CD8-positive, alpha-beta memory T cell (primary cell): ENCODE measurements around the gene ZNF764. TPM values are rescaled to one million over a fixed set of nuclear protein-coding genes. Genes with fewer than 3 reads are reported as not detected.
"Not testable (repeated sequence)": the region's sequence is repeated elsewhere in the genome, so short reads cannot be mapped to it uniquely, and the experiment has no call there.

Experiments used
- CTCF ChIA-PET: fragments of 350-600 bp; sonication (Branson Sonifier 250); formaldehyde crosslinking; loops from one replicate; lab custom pipeline; 2021; ENCODE audit warnings: antibody characterized with exemption; lab: Charles Lee
- POLR2A ChIA-PET: fragments of 350-600 bp; sonication (Branson Sonifier 250); formaldehyde crosslinking; loops from one replicate; lab custom pipeline; 2021; ENCODE audit warnings: antibody characterized with exemption; lab: Charles Lee
- DNase-seq, 5 donors: peaks; one replicate each; pipeline versions ENCODE4 v3.0.0 to v3.0.0-alpha.2; 2020 to 2022; ENCODE audit warnings: mixed read lengths in 1 of 5
- H3K27ac ChIP-seq: one replicate; pipeline ENCODE4 v1.7.0; 2013; ENCODE audit warnings: low read depth, mild to moderate bottlenecking, low read length, moderate library complexity
- H3K27me3 ChIP-seq: 2 replicates; pipeline ENCODE4 v1.7.0; 2013; ENCODE audit warnings: low read length, mild to moderate bottlenecking; ENCODE audit not compliant: insufficient read depth, poor library complexity, severe bottlenecking
- H3K36me3 ChIP-seq: 2 replicates; pipeline ENCODE4 v1.7.0; 2013; ENCODE audit warnings: mild to moderate bottlenecking, low read length, moderate library complexity; ENCODE audit not compliant: insufficient read depth
- H3K4me1 ChIP-seq: 2 replicates; pipeline ENCODE4 v1.7.0; 2013; ENCODE audit warnings: mild to moderate bottlenecking, low read length, moderate library complexity; ENCODE audit not compliant: insufficient read depth
- H3K4me3 ChIP-seq: 2 replicates; pipeline ENCODE4 v1.7.0; 2013; ENCODE audit warnings: mild to moderate bottlenecking, low read length
- H3K9me3 ChIP-seq: 2 replicates; pipeline ENCODE4 v1.7.0; 2013; ENCODE audit warnings: mild to moderate bottlenecking, low read length
- H3K27ac Mint-ChIP-seq, 8 donors: one replicate each; pipeline ENCODE4 v1.8.0; 2020 to 2021; ENCODE audit warnings: mixed read lengths in 8 of 8, mild to moderate bottlenecking in 6 of 8, inconsistent platforms in 3 of 8, moderate library complexity in 3 of 8
- H3K27me3 Mint-ChIP-seq, 2 donors: one replicate each; pipeline ENCODE4 v1.8.0; 2020 to 2021; ENCODE audit warnings: mixed read lengths in 2 of 2, mild to moderate bottlenecking in 1 of 2, moderate library complexity in 1 of 2
- H3K36me3 Mint-ChIP-seq, 3 donors: one replicate each; pipeline ENCODE4 v1.8.0; 2020 to 2021; ENCODE audit warnings: mixed read lengths in 3 of 3, inconsistent platforms in 1 of 3, mild to moderate bottlenecking in 1 of 3
- H3K4me1 Mint-ChIP-seq, 3 donors: one replicate each; pipeline ENCODE4 v1.8.0; 2020 to 2021; ENCODE audit warnings: mixed read lengths in 3 of 3, inconsistent platforms in 1 of 3, mild to moderate bottlenecking in 1 of 3
- H3K4me3 Mint-ChIP-seq, 7 donors: one replicate each; pipeline ENCODE4 v1.8.0; 2020 to 2021; ENCODE audit warnings: mixed read lengths in 7 of 7, mild to moderate bottlenecking in 6 of 7, moderate library complexity in 4 of 7, inconsistent platforms in 2 of 7
- H3K9me3 Mint-ChIP-seq, 5 donors: one replicate each; pipeline ENCODE4 v1.8.0; 2020 to 2022; ENCODE audit warnings: mixed read lengths in 5 of 5, mild to moderate bottlenecking in 3 of 5, moderate library complexity in 2 of 5, inconsistent platforms in 1 of 5
- polyA plus RNA-seq: library from polyadenylated mRNA; unstranded; fragments of 300-500 nt; fragmentation: Illumina TruSeq; gene quantifications from one replicate; pipeline ENCODE4 v1.2.3, GENCODE V29; 2021
- total RNA-seq, 2 experiments: library from RNA; stranded (reverse); gene quantifications; one replicate each; pipeline ENCODE4 v1.2.3, GENCODE V29; 2021

ZNF764 gene
- total and polyA plus RNA-seq, 3 experiments from 2014 or later: 8.9 to 15.7 (median 15.1) TPM

DNA sequence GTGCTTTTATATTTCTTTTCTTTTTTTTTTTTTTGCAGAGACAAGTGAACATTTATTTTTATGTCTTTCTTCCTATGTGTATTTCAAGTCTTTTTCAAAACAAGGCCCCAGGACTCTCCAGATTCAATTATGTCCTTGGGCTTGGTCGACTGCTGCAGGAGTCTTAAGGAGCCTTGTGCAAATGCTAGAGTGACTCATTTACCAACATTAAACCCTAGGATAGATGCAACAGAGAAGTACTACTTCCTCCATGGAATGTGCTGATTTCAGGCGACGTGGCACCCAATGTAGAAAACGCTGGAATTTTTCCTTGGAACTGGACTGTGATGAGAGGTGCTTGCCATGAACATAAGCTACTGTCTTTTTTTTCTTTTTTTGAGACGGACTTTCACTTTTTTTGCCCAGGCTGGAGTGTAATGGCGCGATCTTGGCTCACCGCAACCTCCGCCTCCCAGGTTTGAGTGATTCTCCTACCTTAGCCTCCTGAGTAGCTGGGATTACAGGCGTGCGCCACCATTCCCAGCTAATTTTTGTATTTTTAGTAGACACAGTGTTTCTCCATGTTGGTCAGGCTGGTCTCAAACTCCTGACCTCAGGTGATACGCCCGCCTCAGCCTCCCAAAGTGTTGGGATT, 21.7 kb downstream of the ZNF764 start:
- not testable (repeated sequence) for H3K27me3 Mint-ChIP-seq, H3K4me3 ChIP-seq, H3K9me3 Mint-ChIP-seq, DNase-seq, H3K36me3 ChIP-seq, H3K9me3 ChIP-seq, H3K27me3 ChIP-seq
- H3K4me1 ChIP-seq: peaks cover 20% of the 10 kb centered on the region
- Mint-ChIP-seq H3K36me3 (peaks cover 0 to 30% (median 0%) of the 10 kb centered on the region in 3 donors), H3K4me1 (peaks cover 18 to 39% (median 25%) of the 10 kb centered on the region in 3 donors), H3K27ac (peak overlapping the region; percentile 92 to 99 (median 98)), H3K4me3 (peak overlapping the region; percentile 25 to 98 (median 91))
- H3K27ac ChIP-seq: peak overlapping the region; percentile 91
- CTCF ChIA-PET: interaction anchor here (0.8 to 6.2 kb wide), 19 partner anchors 9 to 450 kb away, joined by 3 to 69 read pairs (median 7); partner anchors contain the start of genes DCTPP1, FBRS, ZNF688 and ZNF689
- POLR2A ChIA-PET: interaction anchor here (1.3 to 4.3 kb wide), 4 partner anchors 15 to 74 kb away, joined by 3 to 71 read pairs (median 27); partner anchors contain the start of genes ZNF688 and ZNF764

GRCh38 chr16:30535777-30536190, 22.4 kb downstream of the ZNF764 start:
- Mint-ChIP-seq H3K4me1 (peaks cover 18 to 39% (median 25%) of the 10 kb centered on the region in 3 donors), H3K36me3 (peaks cover 0 to 37% (median 0%) of the 10 kb centered on the region in 3 donors), H3K9me3 (no peaks in the 10 kb centered on the region), H3K27ac (peak overlapping the region; percentile 92 to 99 (median 98)), H3K27me3 (no peaks in the 10 kb centered on the region), H3K4me3 (peak overlapping the region; percentile 89 to 98 (median 92))
- Histone ChIP-seq H3K27me3 (no peaks in the 10 kb centered on the region), H3K9me3 (no peaks in the 10 kb centered on the region), H3K27ac (peak overlapping the region; percentile 91), H3K4me3 (peak overlapping the region; percentile 98), H3K36me3 (peaks cover 4% of the 10 kb centered on the region), H3K4me1 (peaks cover 20% of the 10 kb centered on the region)
- DNase-seq: peak; percentile 34 to 75 (median 41)
- ChIA-PET CTCF (interaction anchor here (0.6 to 6.2 kb wide), 31 partner anchors 9 to 449 kb away, joined by 3 to 69 read pairs (median 5); partner anchors contain the start of genes DCTPP1, FBRS, ZNF688 and ZNF689), POLR2A (interaction anchor here (0.5 to 4.3 kb wide), 14 partner anchors 9 to 165 kb away, joined by 3 to 71 read pairs (median 6); partner anchors contain the start of genes DCTPP1, FBRS, PRR14 and TBC1D10B)

GRCh38 chr16:30535106-30535776, 22.9 kb downstream of the ZNF764 start:
- Histone ChIP-seq H3K27me3 (no peaks in the 10 kb centered on the region), H3K4me1 (peaks cover 20% of the 10 kb centered on the region), H3K36me3 (peaks cover 4% of the 10 kb centered on the region), H3K4me3 (peak overlapping the region; percentile 98), H3K9me3 (no peaks in the 10 kb centered on the region), H3K27ac (peak overlapping the region; percentile 91)
- Mint-ChIP-seq H3K27ac (peak overlapping the region; percentile 92 to 99 (median 98)), H3K9me3 (no peaks in the 10 kb centered on the region), H3K4me3 (peak overlapping the region; percentile 89 to 98 (median 92)), H3K27me3 (no peaks in the 10 kb centered on the region), H3K36me3 (peaks cover 0 to 40% (median 0%) of the 10 kb centered on the region in 3 donors), H3K4me1 (peaks cover 18 to 39% (median 25%) of the 10 kb centered on the region in 3 donors)
- DNase-seq: peak in 1 of 5 donors; percentile 12
- ChIA-PET POLR2A (interaction anchor here (0.5 to 4.3 kb wide), 18 partner anchors 8 to 165 kb away, joined by 3 to 71 read pairs (median 5); partner anchors contain the start of genes DCTPP1, FBRS, PRR14 and TBC1D10B), CTCF (interaction anchor here (0.6 to 6.2 kb wide), 33 partner anchors 8 to 448 kb away, joined by 3 to 69 read pairs (median 5); partner anchors contain the start of genes DCTPP1, FBRS, ZNF688 and ZNF689)

- Histone ChIP-seq H3K4me1 (peaks cover 20% of the 10 kb centered on the region), H3K27ac (peak within 1 kb of the TSS; percentile 91), H3K4me3 (peak within 1 kb of the TSS; percentile 98), H3K36me3 (peaks cover 2% of the 10 kb centered on the region), H3K9me3 (no peaks in the 10 kb centered on the region), H3K27me3 (no peaks in the 10 kb centered on the region)
- peak within 1 kb of the TSS; percentile 89 to 98 (median 92) for H3K4me3 Mint-ChIP-seq
- no peaks in the 10 kb centered on the region for H3K27me3 Mint-ChIP-seq
- POLR2A ChIA-PET: interaction anchor here (0.6 to 4.3 kb wide), 13 partner anchors 11 to 126 kb away, joined by 3 to 71 read pairs (median 7); partner anchors contain the start of genes FBRS, PRR14, ZNF688 and ZNF764
- H3K9me3 Mint-ChIP-seq: no peaks in the 10 kb centered on the region
- DNase-seq: peak; percentile 86 to 94 (median 87)
- CTCF ChIA-PET: interaction anchor here (1.0 to 6.2 kb wide), 22 partner anchors 10 to 448 kb away, joined by 3 to 69 read pairs (median 7); partner anchors contain the start of genes DCTPP1, FBRS, ZNF688 and ZNF689
- peaks cover 18 to 39% (median 25%) of the 10 kb centered on the region in 3 donors for H3K4me1 Mint-ChIP-seq
- H3K36me3 Mint-ChIP-seq: peaks cover 0 to 37% (median 0%) of the 10 kb centered on the region in 3 donors
- H3K27ac Mint-ChIP-seq: peak within 1 kb of the TSS; percentile 92 to 99 (median 98)
Measured at GRCh38 chr16:30534368-30535105, 23.6 kb downstream of the ZNF764 start, which contains the start of gene ZNF747. Gene ZNF747 (minus strand): TSS chr16:30534858. CDS start chr16:30534679, 179 bp downstream.

DNA sequence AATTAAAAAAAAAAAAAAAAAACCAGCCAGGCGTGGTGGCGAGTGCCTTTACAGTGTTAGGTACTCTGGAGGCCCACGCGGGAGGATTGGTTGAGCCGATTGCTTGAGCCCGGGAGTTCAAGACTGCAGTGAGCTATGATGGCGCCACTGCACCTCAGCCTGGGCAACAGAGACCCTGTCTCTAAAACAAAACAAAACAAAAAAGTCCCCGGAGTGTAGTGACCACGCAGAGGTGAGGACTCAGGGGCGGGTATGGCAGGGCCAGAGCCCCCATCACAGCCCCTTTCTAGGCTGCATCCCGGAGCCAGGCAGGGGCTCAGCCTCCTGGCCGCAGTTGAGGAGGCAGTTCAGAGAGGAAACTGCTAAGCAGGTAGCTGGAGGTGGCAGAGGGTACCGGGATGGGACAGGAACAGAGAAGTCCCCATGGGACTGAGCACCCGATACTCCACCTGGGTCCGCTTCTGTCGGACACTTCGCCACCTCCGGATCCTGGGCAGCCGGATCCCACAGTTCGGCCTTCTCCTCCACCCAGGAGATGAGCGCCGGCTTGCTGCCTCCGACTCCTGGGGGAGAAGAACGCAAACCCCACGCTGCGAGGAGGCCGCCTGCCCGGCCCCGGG, 24.3 kb downstream of the ZNF764 start:
- Histone ChIP-seq H3K27ac (peak overlapping the region; percentile 91), H3K36me3 (no peaks in the 10 kb centered on the region), H3K9me3 (no peaks in the 10 kb centered on the region), H3K27me3 (no peaks in the 10 kb centered on the region), H3K4me1 (peaks cover 21% of the 10 kb centered on the region), H3K4me3 (peak overlapping the region; percentile 98)
- CTCF ChIA-PET: interaction anchor here (1.2 to 6.2 kb wide), 10 partner anchors 9 to 103 kb away, joined by 4 to 69 read pairs (median 21); partner anchors contain the start of genes DCTPP1, ZNF688 and ZNF764
- Mint-ChIP-seq H3K36me3 (peaks cover 0 to 37% (median 0%) of the 10 kb centered on the region in 3 donors), H3K4me1 (peaks cover 19 to 39% (median 25%) of the 10 kb centered on the region in 3 donors), H3K9me3 (no peaks in the 10 kb centered on the region), H3K27ac (peak overlapping the region; percentile 62 to 94 (median 90)), H3K4me3 (peak overlapping the region; percentile 89 to 98 (median 91)), H3K27me3 (no peaks in the 10 kb centered on the region)
- POLR2A ChIA-PET: interaction anchor here (0.6 to 4.3 kb wide), 10 partner anchors 10 to 447 kb away, joined by 3 to 71 read pairs (median 8); partner anchors contain the start of genes FBRS, ZNF688 and ZNF764
- DNase-seq: no peak

DNA sequence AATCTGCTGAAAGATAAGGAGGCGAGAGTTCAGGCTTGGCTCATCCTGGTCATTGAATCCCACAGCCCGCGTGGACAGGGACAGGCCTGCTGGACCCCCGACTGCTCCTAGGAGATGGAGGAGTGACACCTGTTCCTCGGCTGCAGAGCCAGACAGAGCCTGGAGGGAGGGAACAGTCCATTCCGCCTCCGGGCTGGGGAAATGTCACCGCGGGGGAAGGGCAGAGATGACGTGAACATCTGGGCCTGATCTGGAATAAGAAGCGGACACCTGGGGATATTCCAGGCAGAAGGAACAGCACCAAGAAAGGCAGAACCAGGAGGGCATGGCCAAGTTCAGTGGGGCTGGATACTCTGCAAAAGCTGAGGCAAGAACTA, 25.0 kb downstream of the ZNF764 start:
- H3K4me3 ChIP-seq: no peak overlapping the region
- H3K4me1 ChIP-seq: peaks cover 25% of the 10 kb centered on the region
- peak overlapping the region in 6 of 8 donors; percentile 9 to 87 (median 71) for H3K27ac Mint-ChIP-seq
- no peaks in the 10 kb centered on the region for H3K9me3 ChIP-seq
- H3K27me3 ChIP-seq: no peaks in the 10 kb centered on the region
- POLR2A ChIA-PET: interaction anchor here (0.6 to 4.3 kb wide), 4 partner anchors 9 to 446 kb away, joined by 3 to 71 read pairs (median 26); partner anchors contain the start of genes ZNF688 and ZNF764
- CTCF ChIA-PET: interaction anchor here (3.8 to 6.2 kb wide), 3 partner anchors 25 to 102 kb away, joined by 33 to 69 read pairs (median 39); partner anchors contain the start of genes DCTPP1 and ZNF764
- no peaks in the 10 kb centered on the region for H3K9me3 Mint-ChIP-seq
- H3K36me3 Mint-ChIP-seq: peaks cover 0 to 37% (median 0%) of the 10 kb centered on the region in 3 donors
- H3K27me3 Mint-ChIP-seq: no peaks in the 10 kb centered on the region
- no peak for DNase-seq
- no peak overlapping the region for H3K27ac ChIP-seq
- no peaks in the 10 kb centered on the region for H3K36me3 ChIP-seq
- peak overlapping the region; percentile 69 to 98 (median 78) for H3K4me3 Mint-ChIP-seq
- peaks cover 24 to 43% (median 29%) of the 10 kb centered on the region in 3 donors for H3K4me1 Mint-ChIP-seq
